ENCODE results near the gene NEURL1.

DNA sequence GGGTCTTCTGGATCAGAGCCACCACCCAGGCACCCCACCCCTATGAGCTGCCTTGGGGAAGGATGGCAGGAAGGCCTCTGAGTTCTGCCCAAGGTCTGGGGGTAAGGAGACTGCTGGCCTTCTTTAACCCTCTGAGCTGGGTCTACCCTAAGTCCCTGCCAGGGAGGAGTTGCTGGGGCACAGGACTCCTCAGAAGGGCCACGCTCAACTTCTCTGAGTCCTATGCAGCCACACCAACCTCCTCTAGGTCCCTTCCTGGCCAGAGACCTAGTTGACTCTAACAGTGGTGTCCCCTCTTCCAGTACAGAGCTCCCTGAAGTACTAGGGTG is 2.6 kb upstream of the NEURL1 start:
- TF ChIP-seq POLR2A (IDR thresholded peaks at IDR 0.05), result no peak
- TF ChIP-seq, protein P1, sequence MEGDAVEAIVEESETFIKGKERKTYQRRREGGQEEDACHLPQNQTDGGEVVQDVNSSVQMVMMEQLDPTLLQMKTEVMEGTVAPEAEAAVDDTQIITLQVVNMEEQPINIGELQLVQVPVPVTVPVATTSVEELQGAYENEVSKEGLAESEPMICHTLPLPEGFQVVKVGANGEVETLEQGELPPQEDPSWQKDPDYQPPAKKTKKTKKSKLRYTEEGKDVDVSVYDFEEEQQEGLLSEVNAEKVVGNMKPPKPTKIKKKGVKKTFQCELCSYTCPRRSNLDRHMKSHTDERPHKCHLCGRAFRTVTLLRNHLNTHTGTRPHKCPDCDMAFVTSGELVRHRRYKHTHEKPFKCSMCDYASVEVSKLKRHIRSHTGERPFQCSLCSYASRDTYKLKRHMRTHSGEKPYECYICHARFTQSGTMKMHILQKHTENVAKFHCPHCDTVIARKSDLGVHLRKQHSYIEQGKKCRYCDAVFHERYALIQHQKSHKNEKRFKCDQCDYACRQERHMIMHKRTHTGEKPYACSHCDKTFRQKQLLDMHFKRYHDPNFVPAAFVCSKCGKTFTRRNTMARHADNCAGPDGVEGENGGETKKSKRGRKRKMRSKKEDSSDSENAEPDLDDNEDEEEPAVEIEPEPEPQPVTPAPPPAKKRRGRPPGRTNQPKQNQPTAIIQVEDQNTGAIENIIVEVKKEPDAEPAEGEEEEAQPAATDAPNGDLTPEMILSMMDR (IDR thresholded peaks at IDR 0.05), result no peak

Measured in ovary (tissue), 3 donors.